Measurements from ENCODE around the gene SF1. TPM values are rescaled to one million over a fixed set of nuclear protein-coding genes. Genes with fewer than 3 reads are reported as not detected.

Gene SF1
- total and polyA plus RNA-seq, 2 donors (not counting 3 experiments of a cell fraction or from before 2014, with no cell fraction given): 95.0 to 342 TPM

DNA sequence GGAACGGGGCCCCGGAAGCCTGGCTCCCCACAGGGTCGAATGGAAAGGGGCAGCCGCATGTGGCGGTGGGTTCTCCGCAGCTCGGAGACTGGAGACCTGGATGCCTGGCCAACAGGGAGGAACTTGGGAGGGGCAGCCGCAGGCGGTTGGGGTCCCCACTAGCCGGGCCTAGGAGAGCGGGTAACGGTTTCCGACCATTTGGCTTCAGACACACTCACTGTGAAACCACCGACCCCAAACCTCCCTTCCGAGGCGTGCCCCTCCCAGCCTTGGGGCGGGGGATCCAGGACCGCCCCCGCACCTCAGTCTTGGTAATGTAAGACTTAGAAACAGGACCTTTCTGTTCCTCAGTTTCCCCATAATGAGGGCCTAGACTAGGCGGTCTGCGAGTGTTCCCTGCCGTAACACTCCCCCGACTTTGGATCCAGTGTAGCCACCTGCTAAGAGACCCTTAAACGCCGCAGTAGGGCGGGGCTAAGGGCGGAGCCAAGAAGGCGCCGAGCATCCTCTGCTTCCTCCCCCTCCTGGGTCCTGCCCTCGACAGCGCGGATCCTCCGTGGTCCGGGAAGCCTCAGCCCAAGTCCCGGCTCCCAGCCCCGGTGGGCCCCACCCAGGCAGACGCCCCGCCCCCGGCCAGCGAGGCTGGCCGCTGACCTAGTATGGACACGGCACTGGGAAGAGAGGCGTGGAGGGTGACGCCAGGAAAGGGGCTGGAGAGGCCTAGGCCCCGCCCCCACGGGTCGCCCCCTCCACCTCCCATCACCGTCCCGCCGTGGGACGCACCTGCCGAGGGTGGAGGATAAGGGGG is 32.6 kb downstream of the SF1 start:
- ChIA-PET POLR2A (no interaction called here), CTCF (interaction anchor here (1.3 kb wide), 1 partner anchor 23 kb away, joined by 3 read pairs; the partner anchor contains the start of gene NRXN2)
- peak overlapping the region; percentile 84 for H3K4me2 ChIP-seq (ENCODE audit: insufficient read depth, low read length)
- no peaks in the 10 kb centered on the region for H3K79me2 ChIP-seq (ENCODE audit: control insufficient read depth, insufficient read depth, low read length)
- DNase-seq (ENCODE audit: low read depth, low spot score) (peak; percentile 64), FAIRE-seq (peak; percentile 65)
- intact Hi-C loops (cut with micrococcal nuclease) (no loop called here), dilution Hi-C loops (cut with MboI; ENCODE audit: extremely low pct_ligation_motif_present, low sequenced_read_pairs) (no loop called here)
- TSS peak; percentile 50 for BruUV-seq (replicated peaks)
- peaks cover 13% of the 10 kb centered on the region for H3K4me1 ChIP-seq (ENCODE audit: control insufficient read depth, extremely low read depth, insufficient read depth, low read length)
- H3K27me3 ChIP-seq (ENCODE audit: control insufficient read depth in 2 of 2, insufficient read depth in 2 of 2, low read length in 2 of 2): peaks cover 27 to 32% of the 10 kb centered on the region in 2 experiments
- H3K9ac ChIP-seq (replicated peaks; ENCODE audit: extremely low read depth, insufficient read depth, low read length): no peak overlapping the region
- TF ChIP-seq MYC (IDR thresholded peaks at IDR 0.05; ENCODE audit: low read depth, low read length) (no peak), GATA2 (IDR thresholded peaks at IDR 0.05; ENCODE audit: insufficient read depth, insufficient read length, low read depth, low read length) (no peak), JUN (IDR thresholded peaks at IDR 0.05; ENCODE audit: borderline replicate concordance, insufficient read depth, insufficient read length, low read depth) (no peak), EZH2 (IDR thresholded peaks at IDR 0.05; ENCODE audit: borderline replicate concordance, low read depth, low read length, severe bottlenecking) (peak; percentile 64), FOS (IDR thresholded peaks at IDR 0.05; ENCODE audit: borderline replicate concordance, insufficient read depth, low read length) (no peak), POLR2A (IDR thresholded peaks at IDR 0.05; ENCODE audit: low read depth, low read length) (no peak), POLR2AphosphoS5 (IDR thresholded peaks at IDR 0.05; ENCODE audit: insufficient read depth, low read depth, low read length) (peak; percentile 28)
- TF ChIP-seq, protein P1, sequence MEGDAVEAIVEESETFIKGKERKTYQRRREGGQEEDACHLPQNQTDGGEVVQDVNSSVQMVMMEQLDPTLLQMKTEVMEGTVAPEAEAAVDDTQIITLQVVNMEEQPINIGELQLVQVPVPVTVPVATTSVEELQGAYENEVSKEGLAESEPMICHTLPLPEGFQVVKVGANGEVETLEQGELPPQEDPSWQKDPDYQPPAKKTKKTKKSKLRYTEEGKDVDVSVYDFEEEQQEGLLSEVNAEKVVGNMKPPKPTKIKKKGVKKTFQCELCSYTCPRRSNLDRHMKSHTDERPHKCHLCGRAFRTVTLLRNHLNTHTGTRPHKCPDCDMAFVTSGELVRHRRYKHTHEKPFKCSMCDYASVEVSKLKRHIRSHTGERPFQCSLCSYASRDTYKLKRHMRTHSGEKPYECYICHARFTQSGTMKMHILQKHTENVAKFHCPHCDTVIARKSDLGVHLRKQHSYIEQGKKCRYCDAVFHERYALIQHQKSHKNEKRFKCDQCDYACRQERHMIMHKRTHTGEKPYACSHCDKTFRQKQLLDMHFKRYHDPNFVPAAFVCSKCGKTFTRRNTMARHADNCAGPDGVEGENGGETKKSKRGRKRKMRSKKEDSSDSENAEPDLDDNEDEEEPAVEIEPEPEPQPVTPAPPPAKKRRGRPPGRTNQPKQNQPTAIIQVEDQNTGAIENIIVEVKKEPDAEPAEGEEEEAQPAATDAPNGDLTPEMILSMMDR (IDR thresholded peaks at IDR 0.05; ENCODE audit: extremely low read depth in 1 of 2, insufficient read depth in 1 of 2, low read depth in 1 of 2, low read length in 2 of 2): no peak
- TF ChIP-seq, protein P2, sequence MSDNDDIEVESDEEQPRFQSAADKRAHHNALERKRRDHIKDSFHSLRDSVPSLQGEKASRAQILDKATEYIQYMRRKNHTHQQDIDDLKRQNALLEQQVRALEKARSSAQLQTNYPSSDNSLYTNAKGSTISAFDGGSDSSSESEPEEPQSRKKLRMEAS (IDR thresholded peaks at IDR 0.05; ENCODE audit: insufficient read depth, insufficient read length): no peak
- H3K9me3 ChIP-seq (replicated peaks; ENCODE audit: control insufficient read depth, insufficient read depth, low read length): no peaks in the 10 kb centered on the region
- no peaks in the 10 kb centered on the region for H4K20me1 ChIP-seq (replicated peaks; ENCODE audit: control insufficient read depth, extremely low read depth, insufficient read depth, low read length)
- no peaks in the 10 kb centered on the region for H3K9me1 ChIP-seq (replicated peaks; ENCODE audit: control insufficient read depth, extremely low read depth, insufficient read depth, low read length)
- peak overlapping the region; percentile 85 for H2AFZ ChIP-seq (ENCODE audit: low read depth, low read length)
- no peaks in the 10 kb centered on the region for H3K36me3 ChIP-seq (ENCODE audit: control insufficient read depth in 2 of 2, extremely low read depth in 1 of 2, insufficient read depth in 2 of 2, low read length in 2 of 2)
- H3K4me3 ChIP-seq (replicated peaks in 1 of 3; ENCODE audit: insufficient read depth in 1 of 3, low read depth in 1 of 3, low read length in 3 of 3): peak overlapping the region; percentile 15 to 49 (median 32)
- H3K27ac ChIP-seq (ENCODE audit: insufficient read depth, low read depth, low read length): no peak overlapping the region

Measured in endothelial cell of umbilical vein (primary cell).